HCT116 (cell line): Measurements from ENCODE around the gene SLC25A18. TPM values are rescaled to one million over a fixed set of nuclear protein-coding genes. Genes with fewer than 3 reads are reported as not detected.

Source experiments
- ATAC-seq: fragments of 200-7000 bp; cut with Tn5 transposase; 2 replicates; pipeline ENCODE4 v1.9.1; 2020; ENCODE audit warnings: mild to moderate bottlenecking, moderate library complexity
- BruUV-seq: library from RNA; stranded (reverse); fragments of 400-500 nt; replicated peaks from 2 replicates; lab custom pipeline; 2021; lab: Mats Ljungman, UMichigan
- CTCF ChIA-PET: fragments of 300-600 bp; sonication (Branson Sonifier 250); formaldehyde crosslinking; loops from one replicate; lab custom pipeline; 2021; ENCODE audit warnings: antibody characterized with exemption; lab: Charles Lee
- POLR2A ChIA-PET: fragments of 300-600, 350-600 bp; sonication (Branson Sonifier 250); formaldehyde crosslinking; loops from one replicate; lab custom pipeline; 2021; ENCODE audit warnings: antibody characterized with exemption; lab: Charles Lee
- RAD21 ChIA-PET, 2 experiments: fragments of 300-600 bp; sonication (Branson Sonifier 250); formaldehyde crosslinking; loops; one replicate each; lab custom pipeline; 2023; ENCODE audit warnings: low total read pairs in 2 of 2; ENCODE audit not compliant: uncharacterized antibody in 2 of 2, unreplicated experiment in 2 of 2, low non-redundant PET in 1 of 2; lab: Charles Lee
- DNase-seq: peaks from one replicate; pipeline ENCODE4 v3.0.0-alpha.2; 2010; ENCODE audit warnings: low read depth, low spot score
- H2AFZ ChIP-seq: fragments of 200-600 bp; shearing (Covaris generic), sonication (generic); 2 replicates; pipeline ENCODE4 v1.6.1; 2017; ENCODE audit warnings: low read depth, mixed run types, mixed read lengths, antibody characterized with exemption, low read length; ENCODE audit not compliant: poor library complexity, severe bottlenecking
- H3K27ac ChIP-seq: 2 replicates; pipeline ENCODE4 v1.5.1; 2012; ENCODE audit warnings: low read depth, low read length
- H3K27me3 ChIP-seq: fragments of 200-600 bp; sonication (generic); 2 replicates; pipeline ENCODE4 v1.6.1; 2016; ENCODE audit warnings: mixed run types, low read length, mixed read lengths; ENCODE audit not compliant: insufficient read depth
- H3K36me3 ChIP-seq, 2 experiments: fragments of 200-500 bp in 1 of 2; fragments of 200-600 bp in 1 of 2; sonication (Bioruptor generic) in 1 of 2; sonication (generic) in 1 of 2; 2 replicates each; pipeline versions ENCODE4 v1.5.1 to v1.6.1; 2014 to 2016; ENCODE audit warnings: low read length in 2 of 2, inconsistent platforms in 1 of 2, mixed read lengths in 1 of 2, mixed run types in 1 of 2; ENCODE audit not compliant: insufficient read depth in 2 of 2, control insufficient read depth in 1 of 2
- H3K4me1 ChIP-seq, 2 experiments: fragments of 200-600 bp in 1 of 2; sonication (generic) in 1 of 2; 2 replicates each; pipeline versions ENCODE4 v1.5.1 to v1.6.1; 2012 to 2017; ENCODE audit warnings: low read length in 2 of 2, inconsistent platforms in 1 of 2, mild to moderate bottlenecking in 1 of 2, mixed read lengths in 1 of 2, mixed run types in 1 of 2, moderate library complexity in 1 of 2; ENCODE audit not compliant: insufficient read depth in 2 of 2, control insufficient read depth in 1 of 2
- H3K4me2 ChIP-seq: fragments of 200-600 bp; sonication (generic); 2 replicates; pipeline ENCODE4 v1.6.1; 2017; ENCODE audit warnings: mixed run types, low read length, mixed read lengths
- H3K4me3 ChIP-seq, 2 experiments: fragments of 200-600 bp in 1 of 2; sonication (generic) in 1 of 2; replicated peaks in 1 of 2; 2 replicates each; pipeline ENCODE4 v1.5.1; 2011 to 2016; ENCODE audit warnings: low read length in 2 of 2, control low read depth in 1 of 2, low read depth in 1 of 2, mild to moderate bottlenecking in 1 of 2, mixed read lengths in 1 of 2, mixed run types in 1 of 2
- H3K79me2 ChIP-seq: fragments of 200-600 bp; sonication (generic); 2 replicates; pipeline ENCODE4 v1.6.1; 2017; ENCODE audit warnings: mild to moderate bottlenecking, mixed run types, low read length, moderate library complexity, mixed read lengths; ENCODE audit not compliant: insufficient read depth
- H3K9ac ChIP-seq: fragments of 200-600 bp; sonication (generic); 2 replicates; pipeline ENCODE4 v1.6.1; 2016; ENCODE audit warnings: low read length, mixed read lengths
- H3K9me2 ChIP-seq: fragments of 200-600 bp; sonication (generic), shearing (Covaris generic); 2 replicates; pipeline ENCODE4 v1.6.1; 2017; ENCODE audit warnings: mixed run types, mild to moderate bottlenecking, moderate library complexity; ENCODE audit not compliant: insufficient read depth
- H3K9me3 ChIP-seq, 2 experiments: fragments of 200-500 bp in 1 of 2; fragments of 200-600 bp in 1 of 2; sonication (Bioruptor generic) in 1 of 2; sonication (generic) in 1 of 2; 2 replicates each; pipeline ENCODE4 v1.6.1; 2014 to 2017; ENCODE audit warnings: low read length in 2 of 2, mixed read lengths in 2 of 2, inconsistent platforms in 1 of 2, low read depth in 1 of 2, mild to moderate bottlenecking in 1 of 2, mixed run types in 1 of 2, moderate library complexity in 1 of 2; ENCODE audit not compliant: control insufficient read depth in 1 of 2, insufficient read depth in 1 of 2
- H4K20me1 ChIP-seq: fragments of 200-600 bp; sonication (generic), shearing (Covaris generic); 2 replicates; pipeline ENCODE4 v1.6.1; 2017; ENCODE audit warnings: mixed run types, mild to moderate bottlenecking, moderate library complexity; ENCODE audit not compliant: insufficient read depth
- ATF3 ChIP-seq: IDR thresholded peaks from 2 replicates; pipeline ENCODE4 v1.6.1; 2012
- POLR2AphosphoS5 ChIP-seq: IDR thresholded peaks from 2 replicates; pipeline ENCODE4 v1.6.1; 2011; ENCODE audit warnings: mild to moderate bottlenecking, low read depth, low read length, moderate library complexity
- SP1 ChIP-seq: IDR thresholded peaks from 2 replicates; pipeline ENCODE4 v1.6.1; 2012; ENCODE audit warnings: low read depth
- SRF ChIP-seq: IDR thresholded peaks from 2 replicates; pipeline ENCODE4 v1.6.1; 2012; ENCODE audit warnings: low read depth
- ZBTB33 ChIP-seq: IDR thresholded peaks from 2 replicates; pipeline ENCODE4 v1.6.1; 2011; ENCODE audit warnings: mild to moderate bottlenecking, low read length, moderate library complexity; ENCODE audit not compliant: insufficient replicate concordance; ENCODE audit errors: extremely low read depth
- intact Hi-C: fragments of 100-400 bp; cut with micrococcal nuclease; formaldehyde crosslinking; loops from 2 replicates; pipeline ENCODE4 v1.10.0; 2022
- total RNA-seq: library from RNA; stranded (reverse); gene quantifications from one replicate; pipeline ENCODE4 v1.2.1, GENCODE V29; 2021; ENCODE audit not compliant: unreplicated experiment

The SLC25A18 gene
- total RNA-seq, 1 experiment from 2014 or later, result not detected

GRCh38 chr22:17587629-17588028 is 24.3 kb downstream of the SLC25A18 start:
- no peak for TF ChIP-seq SP1
- TF ChIP-seq POLR2AphosphoS5, result no peak
- no peak for TF ChIP-seq ZBTB33
- TF ChIP-seq ATF3, result no peak
- DNase-seq, result no peak
- ChIA-PET CTCF (interaction anchor here (1.6 kb wide), 1 partner anchor 29 kb away, joined by 3 read pairs; no protein-coding TSS in a partner anchor), RAD21 (no interaction called here), POLR2A (no interaction called here)
- Histone ChIP-seq H3K36me3 (peaks cover 5 to 11% of the 10 kb centered on the region in 2 experiments; a peak in 3 of 4 replicates), H4K20me1 (no peaks in the 10 kb centered on the region), H3K79me2 (no peaks in the 10 kb centered on the region), H3K9ac (no peak overlapping the region), H3K27me3 (no peaks in the 10 kb centered on the region), H3K27ac (no peak overlapping the region), H3K4me1 (no peaks in the 10 kb centered on the region), H3K4me2 (no peak overlapping the region), H2AFZ (no peak overlapping the region), H3K9me3 (no peaks in the 10 kb centered on the region), H3K9me2 (no peaks in the 10 kb centered on the region), H3K4me3 (no peak overlapping the region)
- no peak for ATAC-seq
- no TSS peak for BruUV-seq
- intact Hi-C loops, result no loop called here

- CTCF ChIA-PET, result interaction anchor here (1.6 kb wide), 1 partner anchor 30 kb away, joined by 3 read pairs; no protein-coding TSS in a partner anchor
- H3K9me2 ChIP-seq, result no peaks in the 10 kb centered on the region
- TF ChIP-seq SRF (no peak), SP1 (no peak), ATF3 (no peak), ZBTB33 (no peak)
- RAD21 ChIA-PET, result no interaction called here
- no peak overlapping the region for H3K4me2 ChIP-seq
- H3K4me1 ChIP-seq, result no peaks in the 10 kb centered on the region
- H3K79me2 ChIP-seq, result no peaks in the 10 kb centered on the region
- H4K20me1 ChIP-seq, result no peaks in the 10 kb centered on the region
- H2AFZ ChIP-seq, result no peak overlapping the region
- peaks cover 10 to 16% of the 10 kb centered on the region in 2 experiments; a peak in 3 of 4 replicates for H3K36me3 ChIP-seq
- no peak for DNase-seq
- no TSS peak for BruUV-seq
- ATAC-seq, result no peak
- H3K4me3 ChIP-seq, result no peak overlapping the region
- no peaks in the 10 kb centered on the region for H3K27me3 ChIP-seq
- H3K9ac ChIP-seq, result no peak overlapping the region
- H3K9me3 ChIP-seq, result no peaks in the 10 kb centered on the region
- no peak overlapping the region for H3K27ac ChIP-seq
- intact Hi-C loops, result no loop called here
- POLR2A ChIA-PET, result no interaction called here
Measured at GRCh38 chr22:17588606-17589005, 25.3 kb downstream of the SLC25A18 start.
